ENCODE data around the gene HIPK3.

The HIPK3 gene

DNA sequence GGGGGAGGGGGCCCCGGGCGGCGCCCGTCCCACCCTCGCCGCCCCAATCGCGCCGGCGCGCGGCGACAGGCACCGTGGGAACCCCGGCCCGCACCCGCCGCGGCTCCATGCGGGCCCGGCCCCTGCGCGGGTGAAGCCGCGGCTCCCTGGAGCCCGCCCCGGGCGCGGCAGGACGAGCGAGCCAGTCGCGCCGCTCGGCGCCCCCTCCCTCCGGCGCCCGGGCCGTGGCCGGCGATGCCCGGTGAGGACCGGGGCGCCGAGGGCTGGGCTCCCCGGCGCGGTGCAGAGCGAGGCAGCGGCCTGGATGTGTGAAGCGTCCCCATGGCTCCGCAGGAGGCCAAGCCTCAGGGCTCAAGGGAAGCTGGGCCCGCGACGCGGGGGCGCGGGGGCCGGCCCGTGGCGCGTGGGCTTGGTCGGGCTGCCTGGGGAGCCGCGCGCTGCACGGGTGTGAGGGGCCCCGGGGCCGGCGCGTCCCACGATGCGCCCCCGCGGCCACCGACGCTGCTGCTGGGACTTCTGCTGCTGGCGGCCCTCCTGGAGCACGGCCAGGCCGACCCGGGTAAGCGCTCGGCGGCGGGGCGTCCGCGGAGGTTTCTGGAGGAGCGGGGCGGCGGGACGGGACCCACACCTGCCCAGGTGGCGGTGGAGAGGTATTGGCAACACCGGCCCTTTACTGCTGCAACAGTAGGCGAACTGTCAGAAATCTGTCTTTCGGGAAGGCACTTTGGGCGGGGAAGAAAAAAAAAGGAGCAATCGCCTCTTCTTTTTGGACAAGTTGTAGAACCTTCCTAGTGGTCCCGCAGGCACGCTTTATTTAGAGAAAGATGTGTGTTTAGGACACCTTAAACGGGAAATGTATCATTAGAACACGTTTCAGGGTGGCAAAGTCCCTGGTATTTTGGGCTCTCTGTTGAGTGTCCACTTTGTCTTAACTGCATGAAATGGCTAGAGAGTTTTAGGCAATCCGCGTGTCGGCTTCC, 119.4 kb downstream of the HIPK3 start:
- TF ChIP-seq, protein P1, sequence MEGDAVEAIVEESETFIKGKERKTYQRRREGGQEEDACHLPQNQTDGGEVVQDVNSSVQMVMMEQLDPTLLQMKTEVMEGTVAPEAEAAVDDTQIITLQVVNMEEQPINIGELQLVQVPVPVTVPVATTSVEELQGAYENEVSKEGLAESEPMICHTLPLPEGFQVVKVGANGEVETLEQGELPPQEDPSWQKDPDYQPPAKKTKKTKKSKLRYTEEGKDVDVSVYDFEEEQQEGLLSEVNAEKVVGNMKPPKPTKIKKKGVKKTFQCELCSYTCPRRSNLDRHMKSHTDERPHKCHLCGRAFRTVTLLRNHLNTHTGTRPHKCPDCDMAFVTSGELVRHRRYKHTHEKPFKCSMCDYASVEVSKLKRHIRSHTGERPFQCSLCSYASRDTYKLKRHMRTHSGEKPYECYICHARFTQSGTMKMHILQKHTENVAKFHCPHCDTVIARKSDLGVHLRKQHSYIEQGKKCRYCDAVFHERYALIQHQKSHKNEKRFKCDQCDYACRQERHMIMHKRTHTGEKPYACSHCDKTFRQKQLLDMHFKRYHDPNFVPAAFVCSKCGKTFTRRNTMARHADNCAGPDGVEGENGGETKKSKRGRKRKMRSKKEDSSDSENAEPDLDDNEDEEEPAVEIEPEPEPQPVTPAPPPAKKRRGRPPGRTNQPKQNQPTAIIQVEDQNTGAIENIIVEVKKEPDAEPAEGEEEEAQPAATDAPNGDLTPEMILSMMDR (IDR thresholded peaks at IDR 0.05): no peak

DNA sequence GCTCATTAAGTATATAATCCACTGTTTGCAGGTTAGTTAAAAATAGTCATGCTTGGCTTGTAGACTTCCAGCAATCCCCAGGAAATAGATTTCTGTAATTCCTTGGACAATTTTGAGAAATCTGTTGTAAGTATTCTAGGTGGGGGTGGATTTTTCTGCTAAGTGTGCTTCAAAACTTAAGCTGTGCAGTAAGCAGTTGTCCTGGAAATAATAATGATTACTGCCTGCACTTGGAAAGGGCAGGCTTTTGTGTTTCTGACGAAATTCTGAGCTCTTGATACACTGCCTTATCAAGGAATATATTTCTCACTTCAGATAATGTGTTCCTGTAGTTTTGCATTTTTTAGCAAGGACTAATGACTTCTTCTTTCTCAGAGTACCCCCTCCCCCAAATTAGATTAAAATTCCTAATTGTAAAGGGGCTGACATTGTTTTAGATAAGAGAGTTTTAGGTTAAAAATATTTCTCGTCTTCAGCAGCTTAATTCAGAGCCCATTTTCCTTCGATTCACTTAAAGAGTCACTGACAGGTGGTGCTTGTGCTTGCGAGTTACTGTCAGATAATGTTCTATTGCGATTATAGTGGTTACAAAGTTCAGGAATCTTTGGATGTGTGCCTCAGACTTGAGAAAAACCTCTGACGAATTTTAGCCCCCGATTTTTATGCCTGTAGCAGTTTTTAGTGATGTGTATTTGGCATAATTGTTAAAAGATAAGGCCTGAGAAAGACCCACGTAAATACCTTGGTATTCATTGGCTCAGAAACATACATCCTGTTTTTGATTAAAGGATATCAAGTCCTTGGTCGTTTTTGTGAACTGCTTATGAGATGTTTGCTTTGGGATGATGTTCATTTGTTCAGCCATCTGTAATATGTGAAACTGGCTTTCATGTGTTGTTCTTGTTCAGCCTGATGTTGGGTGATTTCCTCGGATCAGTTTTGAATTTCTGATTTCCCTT, 120.5 kb downstream of the HIPK3 start:
- TF ChIP-seq, protein P1 (IDR thresholded peaks at IDR 0.05): no peak

DNA sequence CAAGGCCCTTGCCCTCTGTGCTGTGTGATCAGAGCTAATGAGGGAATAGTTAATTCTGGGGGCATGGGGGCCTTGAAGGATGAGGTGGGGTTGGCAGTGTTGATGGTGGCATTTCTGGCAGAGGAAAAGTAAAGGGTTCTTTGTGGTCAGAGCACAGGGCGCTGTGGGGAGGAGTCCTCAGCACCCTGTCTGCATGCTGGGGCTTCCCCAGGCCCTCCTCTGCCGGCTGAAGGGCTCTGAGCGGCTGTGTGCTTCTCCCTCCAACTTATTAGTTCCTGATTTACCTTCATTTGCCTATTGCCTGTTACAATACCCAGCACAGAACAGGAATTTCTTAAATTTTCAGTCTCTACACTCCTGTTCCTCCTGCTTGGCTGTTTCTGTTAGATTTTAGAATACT, 122.8 kb downstream of the HIPK3 start:
- TF ChIP-seq, protein P1 (IDR thresholded peaks at IDR 0.05): no peak

DNA sequence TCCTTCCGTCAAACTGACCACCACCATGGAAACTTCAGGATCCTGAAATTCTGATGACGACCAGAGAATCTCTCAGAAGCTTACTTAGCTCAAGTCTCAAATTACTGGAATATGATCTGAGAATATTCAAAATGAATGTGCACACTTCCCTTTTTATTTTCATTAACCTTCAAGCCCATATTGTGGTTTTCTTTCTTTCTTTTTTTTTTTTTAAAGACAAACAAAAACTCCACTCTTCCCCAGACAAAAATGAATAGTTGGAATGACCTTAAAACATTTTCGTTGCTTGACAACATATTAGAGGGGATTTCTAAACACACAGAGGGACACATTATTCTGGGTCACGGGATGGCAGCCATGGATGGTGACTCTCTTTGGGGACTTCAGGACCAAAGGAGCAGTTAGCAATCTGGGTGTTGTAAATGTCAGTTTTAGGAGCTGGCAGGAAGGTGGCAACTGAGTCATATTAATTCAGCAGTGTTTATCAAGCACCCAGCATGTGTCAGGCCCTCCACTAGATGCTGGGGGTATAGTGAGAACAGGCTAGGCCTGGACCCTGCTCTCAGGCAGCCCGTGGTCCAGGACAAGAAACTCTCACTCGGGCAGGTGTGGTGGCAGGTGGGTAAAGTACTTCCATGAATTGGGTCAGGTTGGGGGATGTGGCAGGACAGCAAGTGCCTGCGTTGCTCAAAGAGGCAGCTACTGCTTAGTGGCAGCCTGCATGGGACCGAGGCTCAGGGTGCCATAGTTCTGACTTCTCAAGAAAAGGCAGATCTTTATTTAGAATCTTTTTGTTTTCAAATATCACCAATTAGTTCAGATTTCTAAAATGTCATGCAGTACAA, 126.1 kb downstream of the HIPK3 start:
- TF ChIP-seq, protein P1 (IDR thresholded peaks at IDR 0.05): no peak

DNA sequence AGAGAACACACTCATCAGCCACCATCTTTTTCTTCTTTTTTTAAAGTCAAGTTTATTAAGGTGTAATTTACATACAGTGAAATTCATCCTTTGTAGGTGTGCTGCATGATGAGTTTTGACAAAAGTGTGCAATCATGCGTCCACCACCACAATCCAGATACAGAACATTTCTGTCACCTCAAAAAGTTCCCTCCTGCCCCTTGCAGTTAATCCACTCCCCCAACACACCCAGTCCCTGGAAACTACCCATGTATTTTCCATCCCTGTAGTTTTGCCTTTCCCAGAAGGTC, 126.7 kb downstream of the HIPK3 start:
- TF ChIP-seq, protein P1 (IDR thresholded peaks at IDR 0.05): no peak

DNA sequence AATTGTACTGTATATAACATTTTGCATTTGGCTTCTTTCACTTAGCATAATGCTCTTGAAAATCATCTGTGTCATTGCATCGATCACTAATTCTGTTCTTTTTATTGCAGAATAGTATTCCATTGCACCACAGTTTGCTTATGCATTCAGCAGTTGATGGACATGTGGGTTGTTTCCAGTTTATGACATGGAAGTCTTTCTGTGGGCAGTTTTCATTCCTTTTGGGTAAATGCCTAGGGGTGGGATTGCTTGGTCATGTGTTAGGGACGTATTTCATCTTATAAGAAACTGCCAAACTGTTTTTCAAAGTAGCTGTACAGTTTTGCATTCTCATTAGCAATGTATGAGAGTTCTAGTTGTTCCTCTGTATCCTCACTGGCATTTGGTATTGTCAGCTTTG, 127.0 kb downstream of the HIPK3 start:
- TF ChIP-seq, protein P1 (IDR thresholded peaks at IDR 0.05): no peak

DNA sequence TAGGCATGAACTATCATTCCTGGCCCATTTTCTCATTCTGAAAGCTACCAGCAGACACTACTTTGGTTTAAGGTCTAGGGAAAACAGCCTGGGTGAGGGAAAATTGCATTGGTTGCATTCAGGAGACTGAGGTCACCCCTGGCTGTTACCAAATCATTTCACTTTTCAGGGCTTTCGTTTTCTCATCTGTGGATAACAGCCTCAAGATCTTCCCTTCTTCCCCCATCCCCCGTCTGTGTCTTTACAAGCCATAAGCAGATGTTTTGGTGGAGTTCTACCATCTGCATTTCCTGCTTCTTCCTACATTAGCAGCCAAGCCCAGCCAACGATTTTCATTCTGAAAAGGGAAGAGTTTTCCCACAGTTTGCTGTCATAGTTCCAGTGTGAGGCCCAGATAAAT, 130.4 kb downstream of the HIPK3 start:
- TF ChIP-seq, protein P1 (IDR thresholded peaks at IDR 0.05): no peak
